Testis (tissue), 3 donors: ENCODE measurements around the gene TFAP2A. TPM values are rescaled to one million over a fixed set of nuclear protein-coding genes. Genes with fewer than 3 reads are reported as not detected.
A peak's percentile ranks its signal among the peaks of the same experiment; 100 is the strongest.

ENCODE experiments used
- DNase-seq: peaks from one replicate; pipeline ENCODE4 v3.0.0-alpha.2; 2019
- H3K27ac ChIP-seq, 2 donors: fragments of 200-600 bp; sonication (generic); one replicate each; pipeline ENCODE4 v1.5.1; 2019
- H3K27me3 ChIP-seq: fragments of 200-600 bp; sonication (generic); one replicate; pipeline ENCODE4 v1.5.1; 2019
- H3K36me3 ChIP-seq: fragments of 200-600 bp; sonication (generic); one replicate; pipeline ENCODE4 v1.5.1; 2017; ENCODE audit warnings: low read depth; ENCODE audit errors: missing control alignments
- H3K4me1 ChIP-seq: fragments of 200-600 bp; sonication (generic); one replicate; pipeline ENCODE4 v1.5.1; 2019
- H3K4me3 ChIP-seq, 2 donors: fragments of 200-600 bp; sonication (generic); one replicate each; pipeline ENCODE4 v1.5.1; 2017 to 2019
- H3K9me3 ChIP-seq: fragments of 200-600 bp; sonication (generic); one replicate; pipeline ENCODE4 v1.5.1; 2017
- POLR2A ChIP-seq: fragments of 450-650 bp; IDR thresholded peaks from one replicate; pipeline ENCODE4 v1.6.1; 2017; ENCODE audit warnings: antibody characterized with exemption, mild to moderate bottlenecking, moderate library complexity
- WGBS, 2 donors: methylation state at CpG; one replicate each; pipeline ENCODE4 v1.1.5; 2018; 5-methylcytosine and 5-hydroxymethylcytosine counted together
- intact Hi-C: fragments of 100-400 bp; cut with DNase I; formaldehyde crosslinking; loops from one replicate; pipeline ENCODE4 v1.15.1; 2023; ENCODE audit warnings: low total_unique reads
- polyA plus RNA-seq: library from polyadenylated mRNA; stranded (reverse); fragments of 350-450 nt; fragmentation: Illumina TruSeq; extraction: RNeasy Lipid Tissue Mini Kit (QIAGEN cat#74804); gene quantifications from one replicate; pipeline ENCODE4 v1.2.3, GENCODE V29; 2014; ENCODE audit warnings: low read depth, low replicate concordance; ENCODE audit not compliant: insufficient read depth
- total RNA-seq, 2 donors: library from RNA; depleted of rRNA; stranded (reverse); fragments of >200 nt; gene quantifications; one replicate each; pipeline ENCODE4 v1.2.3, GENCODE V29; 2016
- TF ChIP-seq, protein P1 (sequence below), 3 experiments: fragments of 450-650 bp in 2 of 3; fragments of 200-600 bp in 1 of 3; sonication (generic) in 1 of 3; IDR thresholded peaks; one replicate each; pipeline ENCODE4 v1.5.1; 2016 to 2019; ENCODE audit warnings: antibody characterized with exemption in 3 of 3, mild to moderate bottlenecking in 2 of 3, moderate library complexity in 1 of 3

The TFAP2A gene
- total and polyA plus RNA-seq, 3 donors from 2014 or later = 2.7 to 4.8 (median 3.3) TPM

DNA sequence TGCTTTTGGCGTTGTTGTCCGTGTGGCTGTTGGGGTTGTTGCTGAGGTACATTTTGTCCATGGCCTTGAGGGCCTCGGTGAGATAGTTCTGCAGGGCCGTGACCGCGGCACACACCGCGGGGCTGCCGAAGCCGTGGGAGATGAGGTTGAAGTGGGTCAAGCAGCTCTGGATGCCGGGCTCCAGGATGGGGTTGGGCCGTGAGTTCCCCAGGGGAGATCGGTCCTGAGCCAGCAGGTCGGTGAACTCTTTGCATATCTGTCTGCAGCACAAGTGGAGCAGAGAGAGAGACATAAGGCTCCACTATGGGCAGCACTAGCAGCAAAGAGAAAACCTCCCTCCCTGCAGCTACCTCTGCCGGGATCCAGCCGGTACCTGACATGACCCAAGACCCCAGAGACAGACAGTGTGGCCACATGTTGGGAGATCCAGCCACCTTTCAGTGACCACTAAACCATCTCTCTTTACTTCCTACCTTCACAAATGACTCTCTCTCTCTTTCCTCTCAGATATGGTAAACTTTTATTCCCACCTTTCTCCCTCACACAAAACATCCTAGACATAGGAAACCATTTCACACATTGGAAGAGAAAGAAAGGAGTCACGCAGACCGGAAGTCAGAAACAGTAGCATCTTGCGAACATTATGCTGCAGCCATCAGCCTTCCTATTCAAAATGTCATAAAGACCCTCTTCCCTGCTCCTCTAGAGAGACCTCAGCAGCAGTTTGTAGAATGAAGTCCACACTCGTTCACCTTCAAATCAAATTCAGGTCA lies 16.2 kb downstream of the TFAP2A start:
- H3K4me1 ChIP-seq = no peaks in the 10 kb centered on the region
- no peaks in the 10 kb centered on the region for H3K9me3 ChIP-seq
- TF ChIP-seq, protein P1, sequence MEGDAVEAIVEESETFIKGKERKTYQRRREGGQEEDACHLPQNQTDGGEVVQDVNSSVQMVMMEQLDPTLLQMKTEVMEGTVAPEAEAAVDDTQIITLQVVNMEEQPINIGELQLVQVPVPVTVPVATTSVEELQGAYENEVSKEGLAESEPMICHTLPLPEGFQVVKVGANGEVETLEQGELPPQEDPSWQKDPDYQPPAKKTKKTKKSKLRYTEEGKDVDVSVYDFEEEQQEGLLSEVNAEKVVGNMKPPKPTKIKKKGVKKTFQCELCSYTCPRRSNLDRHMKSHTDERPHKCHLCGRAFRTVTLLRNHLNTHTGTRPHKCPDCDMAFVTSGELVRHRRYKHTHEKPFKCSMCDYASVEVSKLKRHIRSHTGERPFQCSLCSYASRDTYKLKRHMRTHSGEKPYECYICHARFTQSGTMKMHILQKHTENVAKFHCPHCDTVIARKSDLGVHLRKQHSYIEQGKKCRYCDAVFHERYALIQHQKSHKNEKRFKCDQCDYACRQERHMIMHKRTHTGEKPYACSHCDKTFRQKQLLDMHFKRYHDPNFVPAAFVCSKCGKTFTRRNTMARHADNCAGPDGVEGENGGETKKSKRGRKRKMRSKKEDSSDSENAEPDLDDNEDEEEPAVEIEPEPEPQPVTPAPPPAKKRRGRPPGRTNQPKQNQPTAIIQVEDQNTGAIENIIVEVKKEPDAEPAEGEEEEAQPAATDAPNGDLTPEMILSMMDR (IDR thresholded peaks at IDR 0.05) = no peak
- no peak for TF ChIP-seq POLR2A
- no peak overlapping the region for H3K27ac ChIP-seq
- intact Hi-C loops = no loop called here
- DNase-seq = no peak
- H3K4me3 ChIP-seq = peak overlapping the region in 1 of 2 donors; percentile 29
- no peaks in the 10 kb centered on the region for H3K36me3 ChIP-seq
- no peaks in the 10 kb centered on the region for H3K27me3 ChIP-seq
- WGBS, 2 donors = 17 to 46% methylated on average over 6 to 20 of the region's 20 CpGs

DNA sequence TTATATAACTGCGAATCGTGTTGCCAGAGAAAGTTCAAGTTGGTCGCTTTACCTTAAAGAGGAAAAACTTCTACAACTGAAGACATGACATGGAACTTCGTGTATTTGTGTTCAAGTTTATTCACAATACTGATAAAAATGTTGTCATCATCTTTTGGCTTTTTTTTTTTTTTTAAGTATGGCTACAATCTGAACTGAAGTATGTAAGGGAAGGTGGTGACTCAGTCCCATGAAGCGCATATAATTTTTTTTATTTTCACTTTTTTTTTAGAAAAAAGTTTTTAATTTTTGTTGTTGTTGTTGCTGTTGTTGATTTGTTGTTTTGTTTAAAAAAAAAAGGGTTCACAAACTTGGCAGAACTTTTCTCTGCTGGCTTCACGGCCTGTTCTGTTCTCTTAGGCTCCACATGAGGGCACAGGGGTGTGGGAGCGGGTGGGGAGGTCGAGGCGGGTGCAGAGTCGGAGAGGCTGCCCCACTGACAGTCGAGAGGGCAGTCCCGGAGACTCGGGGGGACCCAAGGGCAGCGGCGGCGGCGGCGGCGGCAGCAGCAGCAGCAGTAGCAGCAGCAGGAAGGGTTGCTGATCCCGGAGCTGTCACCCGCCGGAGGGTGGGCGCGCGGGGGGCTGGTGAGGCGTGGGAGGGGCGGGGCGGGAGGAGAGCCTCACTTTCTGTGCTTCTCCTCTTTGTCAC lies 17.0 kb downstream of the TFAP2A start:
- Histone ChIP-seq H3K4me3 (peak overlapping the region in 1 of 2 donors; percentile 29), H3K27me3 (no peaks in the 10 kb centered on the region), H3K4me1 (no peaks in the 10 kb centered on the region), H3K27ac (no peak overlapping the region), H3K36me3 (no peaks in the 10 kb centered on the region), H3K9me3 (no peaks in the 10 kb centered on the region)
- no peak for TF ChIP-seq POLR2A
- TF ChIP-seq, protein P1 (IDR thresholded peaks at IDR 0.05) = no peak
- no peak for DNase-seq
- intact Hi-C loops = no loop called here
- 18 to 20% methylated on average over 19 to 28 of the region's 28 CpGs for WGBS, 2 donors

DNA sequence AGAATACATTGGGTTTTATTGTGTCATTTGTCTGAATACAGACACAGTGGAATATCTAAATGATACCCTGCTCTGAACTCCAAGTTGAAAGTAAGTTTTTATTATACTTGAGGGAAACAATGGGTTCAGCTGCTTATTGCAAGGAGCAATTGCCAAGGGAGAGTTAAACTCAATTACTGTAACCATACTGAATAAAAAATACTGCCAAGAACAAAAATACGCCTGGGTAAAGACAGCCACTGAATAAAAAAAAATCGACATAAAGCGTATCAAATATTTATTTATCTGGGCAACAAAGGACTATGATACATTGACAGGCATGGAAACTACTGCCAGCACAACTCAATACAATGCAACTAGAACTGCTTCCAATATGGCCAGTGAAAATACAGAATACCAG lies 18.1 kb downstream of the TFAP2A start:
- no peak for DNase-seq
- no peaks in the 10 kb centered on the region for H3K27me3 ChIP-seq

DNA sequence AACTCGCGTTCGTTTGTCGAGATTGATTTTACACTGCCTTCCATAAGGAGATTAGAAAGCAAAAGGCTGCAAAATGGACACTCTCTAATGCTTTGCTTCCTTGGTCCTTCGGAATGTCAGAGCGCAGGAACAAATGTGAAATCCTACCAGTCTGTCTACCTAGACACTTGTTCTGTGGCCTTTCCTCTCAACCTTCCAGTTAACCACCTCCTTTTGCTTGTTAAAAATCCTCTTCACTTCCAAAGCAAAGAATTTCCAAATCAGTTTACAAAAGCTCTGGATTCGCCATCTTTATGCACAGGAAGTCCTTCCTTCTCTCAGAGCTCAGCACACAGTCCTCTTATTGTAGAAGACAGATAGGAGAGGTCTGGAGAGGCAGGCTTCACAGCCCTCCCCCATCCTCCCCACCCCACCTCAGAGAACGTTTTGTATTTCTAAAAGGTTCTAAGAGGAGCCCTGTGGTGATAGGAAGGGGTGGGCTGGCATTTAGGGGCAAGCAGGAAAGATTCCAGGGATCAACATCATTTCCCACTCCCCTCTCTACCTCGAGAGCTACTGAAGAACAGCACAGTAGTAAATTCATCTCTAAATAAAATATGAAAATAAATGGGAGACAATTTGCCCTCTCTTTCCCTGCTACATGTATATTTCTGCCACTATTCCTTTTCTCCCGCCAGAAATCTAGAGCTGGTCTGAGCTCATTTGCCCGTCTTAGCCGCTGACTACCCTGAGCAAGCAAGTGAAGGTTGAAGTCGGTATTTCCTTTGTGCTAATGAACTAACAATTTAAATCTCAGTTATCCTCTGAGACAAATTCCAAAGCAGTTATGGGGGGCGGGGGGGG lies 18.9 kb downstream of the TFAP2A start:
- TF ChIP-seq, protein P1 (IDR thresholded peaks at IDR 0.05) = no peak
- no peaks in the 10 kb centered on the region for H3K4me1 ChIP-seq
- DNase-seq = no peak
- H3K4me3 ChIP-seq = no peak overlapping the region
- H3K27me3 ChIP-seq = no peaks in the 10 kb centered on the region
- 6% methylated on average over 14 of the region's 14 CpGs for WGBS, 2 donors
- no peaks in the 10 kb centered on the region for H3K36me3 ChIP-seq
- H3K9me3 ChIP-seq = no peaks in the 10 kb centered on the region
- H3K27ac ChIP-seq = no peak overlapping the region
- intact Hi-C loops = no loop called here

More for the DNA sequence above, 18.1 kb downstream of the TFAP2A start:
- Histone ChIP-seq H3K27ac (no peak overlapping the region), H3K9me3 (no peaks in the 10 kb centered on the region), H3K36me3 (no peaks in the 10 kb centered on the region), H3K4me3 (no peak overlapping the region), H3K4me1 (no peaks in the 10 kb centered on the region)
- TF ChIP-seq, protein P1 (IDR thresholded peaks at IDR 0.05) = no peak
- TF ChIP-seq POLR2A = no peak
- 38 to 46% methylated on average over 3 of the region's 3 CpGs for WGBS, 2 donors
- intact Hi-C loops = no loop called here
